OCI-LY3 (cell line): ENCODE data around the gene BTF3.

Experiments
- CTCF ChIP-seq: fragments of 200-600, 300-600 bp; sonication (generic); IDR thresholded peaks from 2 replicates; pipeline ENCODE4 v1.5.1; 2014; ENCODE audit warnings: antibody characterized with exemption, low read length, low read depth
- EZH2phosphoT487 ChIP-seq: fragments of 200-600 bp; shearing (Covaris generic); IDR thresholded peaks from 2 replicates; pipeline ENCODE4 v1.6.1; 2018; ENCODE audit warnings: antibody characterized with exemption, mixed run types, low read depth

GRCh38 chr5:73472116-73472515 lies 26.1 kb upstream of the BTF3 start:
- TF ChIP-seq CTCF (no peak), EZH2phosphoT487 (no peak)
